ENCODE measurements around the gene HMCN2.

Gene HMCN2

GRCh38 chr9:130308081-130308571 is 42.6 kb downstream of the HMCN2 start:
- H3K27ac ChIP-seq, result no peak overlapping the region
- TF ChIP-seq ZFX (IDR thresholded peaks at IDR 0.05; ENCODE audit: borderline replicate concordance) (no peak), CTCF (IDR thresholded peaks at IDR 0.05) (no peak)

- H3K27ac ChIP-seq, result no peak overlapping the region
- TF ChIP-seq ZFX (IDR thresholded peaks at IDR 0.05; ENCODE audit: borderline replicate concordance) (no peak), CTCF (IDR thresholded peaks at IDR 0.05) (no peak)
Observed at GRCh38 chr9:130309689-130310455, 44.3 kb downstream of the HMCN2 start.

GRCh38 chr9:130310456-130310855 is 44.9 kb downstream of the HMCN2 start:
- H3K27ac ChIP-seq, result no peak overlapping the region
- no peak for TF ChIP-seq ZFX (IDR thresholded peaks at IDR 0.05; ENCODE audit: borderline replicate concordance)
- TF ChIP-seq CTCF (IDR thresholded peaks at IDR 0.05), result no peak

- TF ChIP-seq ZFX (IDR thresholded peaks at IDR 0.05; ENCODE audit: borderline replicate concordance) (no peak), CTCF (IDR thresholded peaks at IDR 0.05) (no peak)
- no peak overlapping the region for H3K27ac ChIP-seq
Observed at GRCh38 chr9:130311003-130311402, 45.4 kb downstream of the HMCN2 start.

GRCh38 chr9:130311408-130312140 is 46.0 kb downstream of the HMCN2 start:
- TF ChIP-seq ZFX (IDR thresholded peaks at IDR 0.05; ENCODE audit: borderline replicate concordance) (no peak), CTCF (IDR thresholded peaks at IDR 0.05) (no peak)
- H3K27ac ChIP-seq, result no peak overlapping the region

- no peak overlapping the region for H3K27ac ChIP-seq
- no peak for TF ChIP-seq ZFX (IDR thresholded peaks at IDR 0.05; ENCODE audit: borderline replicate concordance)
Observed at GRCh38 chr9:130313103-130313858, 47.7 kb downstream of the HMCN2 start.

GRCh38 chr9:130315446-130316226 is 50.1 kb downstream of the HMCN2 start:
- TF ChIP-seq ZFX (IDR thresholded peaks at IDR 0.05; ENCODE audit: borderline replicate concordance), result no peak
- TF ChIP-seq CTCF (IDR thresholded peaks at IDR 0.05), result no peak

More at GRCh38 chr9:130315446-130316226, 50.1 kb downstream of the HMCN2 start:
- H3K27ac ChIP-seq, result no peak overlapping the region

Data from 22Rv1 (cell line).